ENCODE results near the gene KSR1.

Gene KSR1

DNA sequence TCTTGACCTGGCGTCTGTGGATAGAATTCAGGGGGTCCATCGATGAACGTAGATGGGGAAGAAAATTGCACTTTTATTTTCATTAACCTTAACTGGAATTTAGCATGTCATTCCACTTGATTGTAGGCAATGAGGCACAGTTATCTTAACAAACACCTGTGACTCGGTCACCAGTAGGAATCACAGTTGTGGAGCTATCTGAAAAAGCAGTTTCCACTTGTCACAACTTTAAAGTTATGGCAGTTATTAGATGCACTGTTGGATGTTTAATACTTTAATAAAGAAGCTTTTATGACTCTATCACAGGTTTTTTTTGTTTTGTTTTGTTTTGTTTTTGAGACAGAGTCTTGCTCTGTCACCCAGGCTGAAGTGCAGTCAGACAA lies 91.0 kb downstream of the KSR1 start:
- DNase-seq (ENCODE audit: insufficient read length, low spot score) (no peak), FAIRE-seq (no peak)

DNA sequence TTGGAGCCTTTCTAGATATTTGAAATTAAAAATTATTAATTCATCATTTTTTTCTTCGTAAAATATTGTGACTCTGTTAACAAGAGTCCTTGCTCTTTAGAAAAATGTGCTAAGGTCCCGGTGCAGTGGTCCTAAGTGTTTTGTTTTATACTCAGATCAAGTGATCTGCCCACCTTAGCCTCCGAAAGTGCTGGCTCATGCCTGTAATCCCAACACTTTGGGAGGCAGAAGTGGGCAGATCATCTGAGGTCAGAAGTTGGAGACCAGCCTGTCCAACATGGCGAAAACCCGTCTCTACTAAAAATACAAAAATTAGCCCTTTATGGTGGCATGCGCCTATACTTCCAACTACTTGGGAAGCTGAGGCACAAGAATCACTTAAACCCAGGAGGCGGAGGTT lies 92.1 kb downstream of the KSR1 start:
- DNase-seq (ENCODE audit: insufficient read length, low spot score) (no peak), FAIRE-seq (no peak)

DNA sequence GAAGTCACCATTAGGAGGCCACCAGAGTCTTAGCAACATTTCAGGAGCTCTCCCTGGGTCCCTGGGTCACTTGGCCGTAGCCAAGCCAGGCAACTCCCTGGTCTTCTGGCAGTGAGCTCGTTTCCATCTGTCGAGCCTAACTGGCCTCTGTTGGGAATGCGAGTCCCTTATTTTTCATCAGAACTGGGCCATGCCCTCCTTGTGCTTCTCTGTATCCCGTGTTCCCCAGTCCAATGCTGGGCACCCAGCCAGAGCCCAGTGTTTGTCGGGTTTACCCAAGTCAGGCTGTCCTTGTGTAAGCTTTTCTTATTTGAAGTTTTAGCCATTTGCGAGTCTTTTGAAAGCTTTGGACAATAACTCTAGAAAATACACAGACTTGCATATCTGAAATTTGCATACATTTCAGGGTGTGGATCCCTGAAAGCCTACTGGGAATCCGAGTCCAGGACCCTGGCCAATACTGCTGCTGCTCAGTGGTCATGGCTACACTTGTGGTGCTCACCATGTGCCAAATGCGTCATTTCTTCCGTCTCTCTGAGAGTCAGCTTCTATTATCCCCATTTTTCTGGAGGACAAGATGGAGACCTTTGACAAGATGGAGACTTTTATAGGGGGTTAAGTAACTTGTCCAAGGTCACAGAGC lies 93.1 kb downstream of the KSR1 start:
- FAIRE-seq (no peak), DNase-seq (ENCODE audit: insufficient read length, low spot score) (no peak)

DNA sequence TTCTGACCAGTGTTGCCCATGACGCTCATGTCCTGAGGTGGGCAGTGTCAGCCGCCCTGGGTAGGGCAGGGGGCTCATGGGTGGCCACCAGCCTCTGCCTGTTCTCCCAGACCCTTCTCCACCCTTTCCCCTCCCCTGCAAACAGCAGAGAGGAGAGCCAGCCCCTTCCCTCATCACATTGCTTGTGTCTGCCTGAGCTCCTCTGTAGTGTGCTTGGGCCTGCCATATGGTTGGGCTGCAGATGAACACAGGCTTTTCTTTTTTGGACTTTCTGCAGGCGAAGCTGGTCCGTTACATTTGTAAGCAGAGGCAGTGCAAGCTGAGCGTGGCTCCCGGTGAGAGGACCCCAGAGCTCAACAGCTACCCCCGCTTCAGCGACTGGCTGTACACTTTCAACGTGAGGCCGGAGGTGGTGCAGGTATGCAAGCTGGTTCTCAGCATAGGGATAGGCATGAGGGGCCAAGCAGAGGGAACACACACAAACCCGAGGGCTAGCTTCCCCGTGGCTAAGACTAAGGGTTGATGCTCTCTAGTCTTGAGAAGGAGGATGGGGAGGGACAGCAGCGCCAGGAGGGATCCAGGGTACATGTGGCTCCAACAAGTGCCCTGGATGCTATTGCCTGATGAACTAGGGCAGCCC lies 94.2 kb downstream of the KSR1 start:
- no peak for FAIRE-seq
- no peak for DNase-seq (ENCODE audit: insufficient read length, low spot score)

- FAIRE-seq (no peak), DNase-seq (ENCODE audit: insufficient read length, low spot score) (no peak)
Measured at GRCh38 chr17:27550974-27551505, 94.8 kb downstream of the KSR1 start.

DNA sequence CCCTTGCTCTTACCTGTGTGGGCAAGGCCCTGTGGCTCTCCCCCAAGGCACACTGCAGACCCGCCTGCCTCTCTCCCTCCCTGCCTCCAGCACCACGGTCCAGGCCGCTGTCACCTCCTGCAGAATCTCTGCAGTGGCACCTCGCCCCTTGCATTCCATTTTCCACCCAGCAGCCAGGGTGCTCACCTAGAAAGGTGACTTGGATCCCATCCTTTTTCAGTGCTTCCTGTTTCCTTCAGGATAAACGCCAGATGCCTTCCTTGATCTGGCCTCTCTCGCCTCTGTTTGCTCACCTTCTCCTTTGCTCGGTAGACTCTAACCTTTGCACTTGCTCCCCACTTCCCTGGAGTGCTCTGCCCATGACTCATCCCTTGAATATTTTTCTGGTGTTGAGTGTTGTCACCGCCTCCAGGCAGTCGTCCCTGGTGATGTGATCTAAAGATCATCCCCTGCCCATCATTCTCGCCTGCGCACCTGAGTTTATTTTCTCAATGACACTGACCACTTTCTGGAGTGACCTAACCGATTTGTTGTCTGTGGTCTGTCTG lies 95.5 kb downstream of the KSR1 start:
- no peak for FAIRE-seq

DNA sequence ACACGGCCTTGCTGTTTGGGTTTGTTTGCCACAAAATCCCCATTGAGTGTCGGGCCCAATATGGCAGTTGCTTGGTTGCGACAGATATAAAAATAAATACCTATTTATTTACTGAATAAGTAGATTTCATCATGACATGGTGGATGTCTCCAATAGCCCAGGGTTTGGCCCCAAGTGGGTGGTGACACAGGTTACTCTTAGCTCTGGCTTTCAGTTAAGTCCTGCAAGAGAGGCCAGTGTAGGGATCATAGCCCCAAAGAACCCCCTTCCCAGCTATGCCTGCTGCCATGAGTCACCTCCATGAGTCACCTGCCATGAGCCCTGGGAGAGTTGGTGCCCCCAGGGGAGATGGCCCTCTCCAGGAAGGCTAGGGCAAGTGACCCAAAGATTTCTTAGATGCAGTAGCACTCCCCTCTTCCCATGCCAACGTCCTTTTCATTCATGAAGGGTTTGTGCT lies 96.1 kb downstream of the KSR1 start:
- DNase-seq (ENCODE audit: insufficient read length, low spot score) (no peak), FAIRE-seq (no peak)

More for the DNA sequence above, 95.5 kb downstream of the KSR1 start:
- no peak for DNase-seq (ENCODE audit: insufficient read length, low spot score)

GRCh38 chr17:27553019-27553511 lies 96.8 kb downstream of the KSR1 start:
- no peak for FAIRE-seq
- no peak for DNase-seq (ENCODE audit: insufficient read length, low spot score)

- no peak for DNase-seq (ENCODE audit: insufficient read length, low spot score)
- FAIRE-seq, result no peak
Measured at GRCh38 chr17:27554152-27554551, 97.9 kb downstream of the KSR1 start.

DNA sequence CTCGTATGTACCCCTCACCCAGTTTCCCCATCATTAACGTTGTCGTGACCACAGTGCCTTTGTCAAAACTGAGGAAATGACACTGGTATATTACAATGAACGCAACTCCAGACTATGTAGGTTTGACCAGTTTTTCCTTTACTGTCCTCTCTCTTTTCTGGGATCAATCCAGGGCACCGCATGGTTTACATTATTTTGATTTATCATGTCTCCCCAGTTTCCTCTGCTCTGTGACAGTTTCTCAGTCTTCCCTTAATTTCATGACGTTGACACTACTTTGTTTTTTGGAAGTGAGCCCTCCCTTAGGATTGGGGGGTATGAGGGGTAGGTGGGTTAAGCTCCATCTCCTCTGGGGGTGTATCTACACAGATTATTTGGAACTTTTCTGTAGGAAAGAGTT lies 98.7 kb downstream of the KSR1 start:
- DNase-seq (ENCODE audit: insufficient read length, low spot score), result no peak
- no peak for FAIRE-seq

GRCh38 chr17:27555339-27555738 lies 99.1 kb downstream of the KSR1 start:
- FAIRE-seq, result peak; percentile 37
- no peak for DNase-seq (ENCODE audit: insufficient read length, low spot score)

- FAIRE-seq, result no peak
- no peak for DNase-seq (ENCODE audit: insufficient read length, low spot score)
Measured at GRCh38 chr17:27558341-27558740, 102.1 kb downstream of the KSR1 start.

- FAIRE-seq (peak; percentile 18), DNase-seq (ENCODE audit: insufficient read length, low spot score) (no peak)
Measured at GRCh38 chr17:27558842-27559505, 102.7 kb downstream of the KSR1 start.

- FAIRE-seq (no peak), DNase-seq (ENCODE audit: insufficient read length, low spot score) (no peak)
Measured at GRCh38 chr17:27559506-27560481, 103.5 kb downstream of the KSR1 start.

GRCh38 chr17:27560668-27561067 lies 104.4 kb downstream of the KSR1 start:
- DNase-seq (ENCODE audit: insufficient read length, low spot score) (no peak), FAIRE-seq (no peak)

- DNase-seq (ENCODE audit: insufficient read length, low spot score), result no peak
- FAIRE-seq, result no peak
Measured at GRCh38 chr17:27562777-27563455, 106.7 kb downstream of the KSR1 start.

DNA sequence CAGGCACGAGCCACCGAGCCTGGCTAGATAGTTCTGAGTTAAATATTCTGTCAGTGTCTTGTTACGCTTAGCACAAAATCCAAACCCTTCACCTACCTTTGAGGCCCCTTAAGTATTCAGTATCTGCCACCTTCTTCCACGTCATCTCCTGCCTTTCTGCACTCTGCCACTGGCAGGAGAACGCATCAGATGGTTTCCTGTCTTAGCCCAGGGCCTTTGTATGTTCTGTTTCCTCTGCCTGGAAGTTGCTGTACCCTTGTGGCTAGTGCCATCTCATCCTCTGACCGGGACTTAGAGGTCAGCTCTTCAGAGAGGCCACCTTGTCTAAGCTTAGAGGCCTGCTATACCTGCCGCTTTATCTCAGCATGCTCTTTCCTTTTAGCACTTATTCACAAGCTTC lies 107.3 kb downstream of the KSR1 start:
- DNase-seq (ENCODE audit: insufficient read length, low spot score) (no peak), FAIRE-seq (no peak)

DNA sequence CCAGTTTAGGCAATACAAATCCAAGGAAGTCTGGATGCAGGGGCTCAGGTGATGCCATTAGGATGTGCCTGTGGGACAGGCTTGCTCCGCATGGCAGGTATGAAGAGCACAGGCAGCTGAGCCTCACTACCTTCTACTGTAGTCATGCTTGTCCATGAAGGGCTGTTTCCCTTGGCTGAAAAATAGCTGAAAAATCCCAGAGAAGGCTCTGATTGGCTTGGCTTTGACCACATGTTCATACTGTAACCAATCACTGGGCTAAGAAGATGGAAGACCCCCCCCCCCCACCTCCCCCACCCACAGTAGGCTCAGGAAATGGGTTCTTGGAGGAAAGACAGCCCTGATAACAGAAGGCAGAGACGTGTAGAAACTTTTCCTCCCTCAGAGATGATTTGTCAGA lies 108.2 kb downstream of the KSR1 start:
- no peak for FAIRE-seq
- DNase-seq (ENCODE audit: insufficient read length, low spot score), result no peak

DNA sequence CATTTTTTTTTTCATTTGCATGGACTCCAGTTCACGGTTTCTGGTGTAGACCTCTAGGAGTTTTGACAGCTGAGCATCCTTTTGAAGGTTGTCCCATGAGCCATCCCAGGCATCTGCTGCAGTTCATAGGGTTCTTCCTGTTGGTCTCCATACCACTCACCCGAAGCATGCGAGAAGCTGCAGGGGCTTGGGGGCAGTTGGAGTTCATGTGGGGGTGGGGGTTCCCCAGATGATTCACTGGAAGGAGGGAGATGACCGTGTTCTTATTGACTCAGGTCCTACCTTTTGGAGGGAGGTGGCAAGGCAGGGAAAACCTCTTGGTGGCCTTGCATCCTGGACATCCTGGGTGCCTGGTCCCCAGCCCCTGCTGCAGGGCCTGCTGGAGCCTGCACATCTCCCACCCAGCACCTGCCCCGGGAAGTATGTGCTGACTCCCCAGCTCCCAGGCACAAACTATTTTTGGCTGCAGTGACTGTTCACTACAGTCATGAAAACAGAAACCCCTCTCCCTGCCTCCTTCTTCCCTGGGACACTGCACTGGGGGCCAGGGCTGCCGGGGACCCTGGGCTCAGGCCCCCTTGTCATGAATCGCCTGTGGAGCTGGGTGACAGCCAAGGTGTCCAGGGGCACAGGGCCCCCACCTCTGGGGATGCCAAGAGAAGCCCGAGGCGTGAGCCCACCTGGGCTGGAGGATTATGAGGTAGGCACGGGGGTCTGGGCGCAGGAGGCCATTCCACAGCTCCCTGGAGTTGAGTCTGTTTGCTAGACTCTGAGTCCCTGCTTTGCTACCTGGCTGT lies 109.8 kb downstream of the KSR1 start:
- FAIRE-seq (no peak), DNase-seq (ENCODE audit: insufficient read length, low spot score) (no peak)

Data from GM19239 (cell line).